GM19328 (cell line): ENCODE measurements around the gene DLEC1.

Experiments
- ATAC-seq: cut with Tn5 transposase; IDR thresholded peaks from one replicate; pipeline ENCODE4 v1.9.1; 2021; ENCODE audit warnings: mild to moderate bottlenecking, moderate library complexity; ENCODE audit not compliant: unreplicated experiment

The DLEC1 gene

DNA sequence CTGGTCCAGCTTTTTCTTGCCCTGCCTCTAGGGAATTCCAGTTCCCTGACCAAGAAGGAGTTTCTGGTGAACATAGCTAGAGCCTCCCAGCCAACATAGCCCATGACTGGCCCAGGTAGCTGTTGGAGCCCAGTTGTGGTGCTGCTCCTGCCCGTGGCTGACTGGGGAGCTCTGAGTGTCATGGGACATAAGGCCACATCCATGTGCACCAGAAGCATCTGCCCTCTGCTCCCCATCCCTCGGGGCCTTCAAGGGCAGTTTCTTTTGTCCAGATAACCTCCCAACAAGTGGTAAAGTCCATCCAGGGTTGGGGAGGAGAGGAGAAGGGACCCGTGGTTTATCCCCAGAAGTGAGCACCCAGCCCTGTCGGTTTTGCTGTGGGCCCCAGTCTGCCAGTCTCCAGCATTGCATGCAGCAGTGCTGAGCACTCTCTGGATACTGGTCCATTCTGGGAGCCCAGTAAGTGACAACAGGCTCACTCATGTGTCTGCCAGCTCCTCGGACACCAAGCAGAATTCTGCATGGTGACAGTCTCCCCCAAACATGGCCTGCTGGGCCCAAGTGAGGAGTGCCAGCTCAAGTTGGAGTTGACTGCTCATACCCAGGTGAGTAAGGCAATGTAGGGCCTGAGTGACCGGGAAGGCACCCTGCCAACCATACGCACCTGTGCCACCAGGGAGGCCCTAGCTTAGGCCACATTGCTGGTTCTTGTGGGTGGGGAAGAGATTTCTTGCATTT lies 69.1 kb downstream of the DLEC1 start:
- ATAC-seq: no peak

DNA sequence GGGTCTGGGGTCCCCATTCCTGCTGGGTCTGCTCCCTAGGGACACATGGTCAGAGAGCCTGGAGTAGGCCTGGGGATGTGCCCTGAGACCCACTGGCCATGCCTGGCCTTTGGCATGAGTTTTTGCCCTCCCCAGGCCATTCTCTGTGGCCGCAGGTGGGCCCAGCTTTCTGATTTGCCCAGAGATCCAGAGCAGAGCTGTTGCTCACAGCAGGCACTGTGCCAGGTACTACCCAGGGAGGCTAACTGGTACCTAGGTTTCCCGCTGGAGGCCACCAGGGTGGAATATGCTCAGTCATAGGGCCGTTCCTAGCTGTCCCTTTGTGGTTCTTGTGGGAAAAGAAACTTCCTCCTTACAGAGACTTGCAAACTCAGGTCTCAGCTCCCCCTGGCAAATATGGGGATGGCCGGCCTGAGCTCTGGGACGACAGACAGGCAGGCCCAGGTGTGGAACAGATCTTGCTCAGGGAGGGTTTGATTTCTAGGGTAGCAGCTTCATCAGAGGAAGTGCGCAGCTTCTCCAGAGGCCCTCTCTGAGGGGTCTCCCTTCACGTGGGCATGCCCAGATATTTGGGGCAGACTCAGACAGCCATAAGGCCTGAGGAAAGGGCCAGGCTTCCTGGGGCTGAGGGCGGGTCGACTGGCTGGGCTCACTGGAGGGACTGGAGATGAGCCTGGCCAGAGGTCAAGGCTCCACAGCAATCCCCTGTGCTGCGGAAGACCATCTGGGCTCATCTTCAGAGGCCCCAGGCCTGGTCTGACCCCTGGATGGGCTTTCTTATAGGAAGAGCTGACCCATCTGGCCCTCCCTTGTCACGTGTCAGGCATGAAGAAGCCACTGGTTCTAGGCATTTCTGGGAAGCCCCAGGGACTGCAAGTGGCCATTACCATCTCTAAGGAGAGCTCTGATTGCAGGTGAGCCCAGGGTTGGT lies 69.9 kb downstream of the DLEC1 start:
- ATAC-seq: no peak

DNA sequence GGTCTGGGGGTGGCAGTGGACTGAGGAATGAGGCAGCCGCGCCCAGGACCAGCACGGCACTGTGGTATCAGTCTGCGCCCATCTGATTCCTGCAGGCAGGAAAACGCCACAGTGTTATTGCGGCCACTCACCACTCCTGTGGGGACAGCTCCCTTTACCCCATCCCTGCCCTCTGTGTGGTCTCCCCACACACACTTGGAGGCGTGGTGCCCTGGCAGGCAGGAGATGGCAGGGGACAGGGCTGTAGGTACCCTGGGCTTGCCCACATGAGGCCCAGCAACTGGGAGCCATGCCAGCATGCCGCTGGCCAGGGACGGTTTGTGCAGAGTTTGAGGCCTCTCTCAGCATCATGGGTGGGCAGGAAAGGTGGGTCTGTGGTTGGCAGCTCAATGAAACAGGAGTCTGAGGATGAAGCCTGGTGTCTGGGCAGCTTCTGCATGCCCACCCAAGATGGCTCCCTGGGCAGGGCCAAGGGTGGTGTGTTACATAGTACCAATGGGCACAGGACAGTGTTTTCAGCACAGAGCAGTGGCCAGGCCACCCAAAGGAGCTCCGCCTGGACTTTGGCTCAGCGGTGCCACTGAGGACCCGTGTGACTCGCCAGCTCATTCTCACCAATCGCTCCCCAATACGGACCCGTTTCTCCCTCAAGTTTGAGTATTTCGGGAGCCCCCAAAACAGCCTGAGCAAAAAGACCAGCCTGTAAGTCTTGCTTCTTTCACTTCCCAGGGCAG lies 70.7 kb downstream of the DLEC1 start:
- ATAC-seq: no peak

DNA sequence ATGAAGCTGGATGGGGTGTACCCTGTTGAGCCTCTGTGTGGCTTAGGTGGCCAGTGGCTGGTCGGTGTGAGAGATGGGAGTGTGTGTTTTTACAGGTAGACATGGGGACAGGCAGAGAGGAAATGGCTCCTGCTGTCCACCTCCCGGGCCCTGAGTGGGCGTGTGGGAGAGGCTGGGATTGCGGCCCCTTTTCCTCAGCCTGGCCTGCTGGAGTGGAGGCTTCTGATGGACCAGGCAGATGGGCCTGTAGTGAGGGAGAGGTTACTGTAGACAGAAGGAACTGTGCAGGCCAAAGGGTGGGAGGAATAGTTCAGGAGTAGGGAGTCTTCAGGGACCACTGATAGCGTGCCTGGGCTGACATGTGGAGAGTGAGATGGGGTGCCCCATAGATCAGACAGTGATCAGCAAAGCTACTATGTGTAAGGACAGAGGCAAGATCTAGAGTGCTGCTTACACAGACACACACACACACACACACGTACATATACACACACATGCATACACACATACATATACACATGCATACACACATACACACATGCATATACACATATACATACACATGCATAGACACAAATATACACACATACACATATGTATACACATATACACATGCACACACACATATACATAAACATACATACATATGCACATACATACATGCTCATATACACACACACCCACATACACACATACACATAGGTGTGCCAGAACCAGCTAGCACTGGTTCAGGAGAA lies 71.5 kb downstream of the DLEC1 start:
- ATAC-seq: no peak

DNA sequence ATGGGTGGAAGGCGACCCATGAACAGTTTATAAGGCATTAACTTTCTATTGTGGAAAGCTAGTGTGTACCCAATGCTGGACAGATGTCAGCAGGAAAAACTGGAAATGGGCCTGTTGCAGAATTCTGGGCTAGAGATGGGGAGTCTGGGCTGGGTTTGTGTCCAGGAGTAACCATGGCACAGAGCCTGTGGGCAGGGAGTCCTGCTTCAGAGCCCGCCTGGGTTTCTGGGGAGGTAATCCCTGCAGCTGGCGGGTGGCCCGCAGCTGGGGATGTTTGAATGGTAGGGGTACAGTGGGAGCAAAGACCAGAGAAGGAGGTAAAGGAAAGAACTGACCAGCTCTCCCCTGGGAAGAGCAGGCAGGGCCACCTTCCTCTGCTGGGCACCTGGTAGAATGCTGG lies 72.2 kb downstream of the DLEC1 start:
- no peak for ATAC-seq

DNA sequence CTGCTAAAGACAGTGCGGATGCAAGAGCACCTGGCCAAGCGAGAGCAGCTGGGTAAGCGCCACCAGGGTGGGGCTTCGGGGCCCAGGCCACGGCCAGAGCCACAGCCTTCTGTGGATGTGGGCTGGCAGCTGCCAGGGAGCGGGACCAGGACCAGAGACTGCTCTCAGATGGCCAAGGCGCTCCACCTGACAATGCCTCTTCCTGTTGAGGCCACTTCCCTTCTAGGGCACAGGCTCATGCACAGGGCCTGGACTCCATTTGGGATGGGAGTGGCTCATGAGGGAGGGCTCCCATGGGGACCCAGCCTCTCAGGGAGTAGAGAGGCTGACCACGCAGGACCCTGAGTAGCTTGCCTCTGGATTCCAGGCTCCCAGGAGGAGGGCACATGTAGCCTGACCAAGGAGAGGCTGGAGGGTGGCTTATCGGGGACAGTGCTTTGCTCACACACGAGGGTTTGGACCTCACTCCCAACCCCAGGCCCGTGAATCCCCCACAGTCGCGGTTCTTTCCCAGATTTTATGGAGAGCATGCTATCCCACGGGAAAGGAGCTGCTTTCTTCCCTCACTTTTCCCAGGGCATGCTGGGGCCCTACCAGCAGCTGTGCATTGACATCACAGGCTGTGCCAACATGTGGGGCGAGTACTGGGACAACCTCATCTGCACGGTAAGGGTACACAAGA lies 72.8 kb downstream of the DLEC1 start:
- no peak for ATAC-seq

DNA sequence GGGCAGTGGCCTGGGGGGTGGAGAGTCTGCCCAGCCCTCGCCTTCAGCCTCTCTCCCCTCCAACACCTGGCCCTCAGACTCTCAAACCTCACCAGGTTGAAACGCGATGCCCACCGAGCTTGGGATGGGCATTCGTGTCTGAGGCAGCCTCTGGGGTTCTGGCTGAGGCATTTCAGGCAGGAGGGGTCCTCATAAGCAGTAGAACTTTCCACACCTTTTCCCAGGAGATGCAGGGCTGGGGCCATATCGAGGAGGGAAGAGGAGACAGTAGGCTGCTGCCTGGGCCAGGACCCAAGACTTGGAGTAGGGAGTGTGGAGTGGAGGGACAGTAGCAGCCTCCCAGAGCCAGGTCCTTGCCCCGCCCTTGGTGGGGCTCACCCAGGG lies 73.4 kb downstream of the DLEC1 start:
- ATAC-seq: no peak

DNA sequence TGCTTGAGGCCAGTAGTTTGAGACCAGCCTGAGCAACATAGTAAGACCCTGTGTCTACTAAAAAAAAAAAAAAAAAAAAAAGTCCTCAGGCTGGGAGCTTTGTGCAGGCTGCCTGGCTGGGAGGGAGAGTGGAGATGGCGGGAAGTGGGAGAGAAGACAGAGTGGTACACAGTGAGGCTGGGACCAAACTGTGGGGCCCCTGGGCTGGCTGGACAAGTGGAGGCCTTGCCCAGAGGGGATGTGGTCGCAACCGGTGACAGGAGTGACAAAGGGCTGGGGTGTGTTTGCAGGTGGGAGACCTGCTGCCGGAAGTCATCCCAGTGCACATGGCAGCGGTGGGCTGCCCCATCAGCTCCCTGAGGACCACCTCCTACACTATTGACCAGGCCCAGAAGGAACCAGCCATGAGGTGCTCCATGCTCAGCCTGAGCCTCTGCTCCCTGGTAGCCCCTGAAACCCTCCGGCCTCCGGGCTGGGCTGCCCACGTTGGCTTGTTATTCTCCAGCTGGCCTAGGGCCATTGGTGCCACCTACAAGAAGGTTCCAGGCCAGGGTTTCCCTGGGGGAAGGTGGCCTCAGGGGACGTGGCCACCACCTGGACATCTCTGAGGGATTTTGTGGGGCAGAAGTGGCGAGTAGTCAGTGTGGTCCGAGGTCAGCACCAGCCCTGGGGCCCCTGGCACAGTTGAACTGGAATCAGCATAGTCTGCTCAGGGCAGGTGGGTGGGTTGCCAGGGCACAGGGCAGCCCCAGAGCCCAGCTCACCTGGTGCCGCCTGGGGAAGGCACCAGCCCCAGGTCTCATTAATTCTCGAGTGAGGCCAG lies 75.3 kb downstream of the DLEC1 start:
- ATAC-seq: no peak

DNA sequence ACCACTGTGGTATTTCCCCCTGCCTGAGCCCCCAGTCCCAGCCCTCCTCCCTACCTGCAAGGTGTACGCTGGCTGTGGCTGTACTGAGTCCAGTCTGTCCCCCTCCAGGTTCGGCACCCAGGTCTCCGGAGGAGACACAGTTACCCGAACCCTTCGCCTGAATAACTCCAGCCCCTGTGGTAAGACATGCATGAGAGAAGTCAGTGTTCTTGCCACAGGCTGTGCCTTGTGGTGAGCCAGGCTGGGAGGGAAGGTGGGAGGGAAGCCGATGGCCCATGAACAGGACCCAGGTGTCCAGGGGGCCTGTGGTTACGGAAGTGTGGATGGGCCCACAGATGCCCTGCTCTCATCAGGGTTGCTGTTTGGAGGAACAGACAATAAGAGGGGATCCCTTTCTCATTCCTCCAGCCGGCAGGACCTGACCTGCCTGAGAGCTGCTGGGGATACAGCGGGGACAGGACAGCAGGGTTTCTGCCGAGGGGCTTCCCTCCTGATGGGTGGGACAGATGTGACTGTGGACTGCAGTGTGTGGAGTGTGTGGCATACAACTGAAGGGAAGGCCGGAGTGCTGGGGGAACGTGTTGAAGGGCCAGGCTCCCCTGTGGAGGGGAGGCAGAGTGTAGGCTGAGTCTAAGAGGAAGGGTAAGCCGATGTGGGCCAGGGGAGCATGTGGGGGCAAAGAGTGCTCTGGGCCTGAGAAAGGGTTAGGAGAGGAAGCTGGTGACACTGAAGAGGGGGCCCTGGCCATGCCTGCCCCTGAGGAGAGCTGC lies 76.1 kb downstream of the DLEC1 start:
- ATAC-seq: no peak

DNA sequence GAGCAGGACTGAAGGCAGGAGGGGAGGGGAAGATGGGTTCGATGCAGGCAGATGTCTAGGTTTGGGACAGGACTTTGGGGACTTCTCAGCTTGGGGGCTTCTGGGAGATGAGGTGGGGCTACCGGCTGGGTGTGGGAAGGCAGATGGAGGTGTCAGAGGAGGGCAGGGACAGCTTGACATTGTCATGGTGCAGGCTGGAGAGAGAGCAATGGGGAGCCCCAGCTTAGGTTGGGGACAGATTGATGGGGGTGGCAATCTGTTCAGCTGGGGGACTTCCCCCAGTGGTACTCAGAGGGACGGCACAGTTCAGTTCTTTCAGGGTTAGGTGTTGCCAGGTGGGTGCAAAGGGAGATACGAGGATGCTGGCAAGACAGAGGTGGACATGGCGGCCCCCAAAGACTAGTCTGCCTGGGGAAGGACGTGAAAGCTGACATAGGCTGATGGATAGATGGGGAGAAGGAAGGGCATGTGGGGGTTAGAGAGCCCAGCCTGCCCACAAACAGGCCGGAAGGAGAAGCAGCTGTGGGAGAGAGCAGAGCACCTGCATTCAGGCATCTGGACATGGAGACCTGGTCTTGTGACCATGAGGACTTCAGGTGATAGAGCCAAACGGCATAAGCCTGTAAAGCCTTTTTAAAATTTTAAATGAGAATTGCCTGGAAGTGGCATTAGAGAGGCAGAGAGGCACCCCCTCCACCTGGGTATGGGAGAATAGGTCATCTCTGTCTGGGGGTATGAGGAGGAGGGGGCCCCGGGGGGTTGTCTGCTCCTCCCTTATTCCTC lies 76.8 kb downstream of the DLEC1 start:
- no peak for ATAC-seq

DNA sequence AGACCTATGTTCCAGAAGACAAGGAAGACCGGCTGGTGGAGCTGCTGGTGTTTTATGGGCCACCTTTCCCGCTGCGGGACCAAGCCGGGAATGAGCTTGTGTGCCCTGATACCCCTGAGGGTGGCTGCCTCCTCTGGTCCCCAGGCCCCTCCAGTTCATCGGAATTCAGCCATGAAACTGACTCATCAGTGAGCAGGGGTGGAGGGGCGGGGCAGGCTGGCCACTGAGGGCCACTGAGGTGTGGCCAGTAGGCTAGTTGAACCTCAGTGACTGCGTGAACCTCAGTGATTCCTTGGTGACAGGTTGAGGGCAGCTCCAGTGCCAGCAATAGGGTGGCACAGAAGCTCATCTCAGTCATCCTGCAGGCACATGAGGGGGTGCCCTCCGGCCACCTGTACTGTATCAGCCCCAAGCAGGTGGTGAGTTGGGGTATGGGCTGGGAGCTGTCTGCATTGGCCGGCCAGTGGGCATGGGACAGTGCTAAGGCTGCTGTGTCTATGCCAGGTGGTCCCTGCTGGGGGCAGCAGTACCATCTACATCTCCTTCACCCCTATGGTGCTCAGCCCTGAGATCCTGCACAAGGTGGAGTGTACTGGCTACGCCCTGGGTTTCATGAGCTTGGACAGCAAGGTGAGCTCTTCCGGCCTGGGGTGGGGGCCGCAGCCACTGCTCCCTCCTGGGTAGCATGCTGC lies 77.6 kb downstream of the DLEC1 start:
- no peak for ATAC-seq

DNA sequence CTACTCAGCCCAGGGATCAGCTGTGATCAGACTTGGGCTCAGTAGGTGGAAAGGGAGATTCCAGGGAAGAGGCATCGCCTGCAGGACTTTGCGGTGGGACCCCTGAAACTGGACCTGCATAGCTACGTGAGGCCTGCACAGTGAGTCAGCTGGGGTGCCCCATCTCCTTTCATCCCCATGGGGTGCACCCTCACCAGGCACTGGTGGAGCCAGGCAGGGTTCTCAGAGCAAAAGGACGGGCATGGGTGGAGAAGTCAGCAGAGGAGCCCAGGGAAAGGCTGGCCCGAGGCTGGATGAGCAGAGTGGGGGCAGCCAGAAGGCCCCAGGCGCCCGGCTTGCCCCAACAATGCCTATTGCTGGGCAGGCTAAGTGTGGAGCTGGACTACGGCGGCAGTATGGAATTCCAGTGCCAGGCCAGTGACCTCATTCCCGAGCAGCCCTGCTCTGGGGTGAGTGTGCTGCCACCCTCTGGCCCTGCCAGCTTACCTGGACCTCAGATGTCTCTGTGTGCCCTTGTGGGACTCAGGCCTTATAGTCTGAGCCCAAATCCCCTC lies 78.2 kb downstream of the DLEC1 start:
- no peak for ATAC-seq

DNA sequence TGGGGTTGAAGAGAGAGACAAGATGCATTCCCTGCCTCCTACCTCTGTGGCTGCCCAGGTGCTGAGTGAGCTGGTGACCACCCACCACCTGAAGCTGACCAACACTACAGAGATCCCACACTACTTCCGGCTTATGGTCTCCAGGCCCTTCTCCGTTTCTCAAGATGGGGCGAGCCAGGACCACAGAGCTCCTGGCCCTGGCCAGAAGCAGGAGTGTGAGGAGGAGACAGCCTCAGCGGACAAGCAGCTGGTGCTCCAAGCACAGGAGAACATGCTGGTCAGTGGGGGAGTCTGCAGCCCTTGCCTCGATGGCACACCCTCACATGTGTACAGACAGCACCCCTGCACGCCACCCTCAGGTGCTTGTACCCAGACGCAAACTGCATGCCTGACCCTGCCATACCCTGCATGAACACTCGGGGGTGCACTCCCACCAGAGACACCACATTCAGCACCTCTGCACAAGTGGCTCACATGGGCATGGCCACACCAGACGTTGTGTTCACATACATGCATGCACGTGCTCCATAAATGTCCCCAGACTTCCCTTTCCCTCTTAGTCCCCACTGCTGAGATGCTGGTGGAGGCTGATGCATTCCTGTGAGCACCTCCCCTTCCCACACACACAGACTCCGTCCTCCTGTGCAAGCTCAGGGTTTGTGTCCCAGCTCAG lies 78.9 kb downstream of the DLEC1 start:
- peak; percentile 64 for ATAC-seq

DNA sequence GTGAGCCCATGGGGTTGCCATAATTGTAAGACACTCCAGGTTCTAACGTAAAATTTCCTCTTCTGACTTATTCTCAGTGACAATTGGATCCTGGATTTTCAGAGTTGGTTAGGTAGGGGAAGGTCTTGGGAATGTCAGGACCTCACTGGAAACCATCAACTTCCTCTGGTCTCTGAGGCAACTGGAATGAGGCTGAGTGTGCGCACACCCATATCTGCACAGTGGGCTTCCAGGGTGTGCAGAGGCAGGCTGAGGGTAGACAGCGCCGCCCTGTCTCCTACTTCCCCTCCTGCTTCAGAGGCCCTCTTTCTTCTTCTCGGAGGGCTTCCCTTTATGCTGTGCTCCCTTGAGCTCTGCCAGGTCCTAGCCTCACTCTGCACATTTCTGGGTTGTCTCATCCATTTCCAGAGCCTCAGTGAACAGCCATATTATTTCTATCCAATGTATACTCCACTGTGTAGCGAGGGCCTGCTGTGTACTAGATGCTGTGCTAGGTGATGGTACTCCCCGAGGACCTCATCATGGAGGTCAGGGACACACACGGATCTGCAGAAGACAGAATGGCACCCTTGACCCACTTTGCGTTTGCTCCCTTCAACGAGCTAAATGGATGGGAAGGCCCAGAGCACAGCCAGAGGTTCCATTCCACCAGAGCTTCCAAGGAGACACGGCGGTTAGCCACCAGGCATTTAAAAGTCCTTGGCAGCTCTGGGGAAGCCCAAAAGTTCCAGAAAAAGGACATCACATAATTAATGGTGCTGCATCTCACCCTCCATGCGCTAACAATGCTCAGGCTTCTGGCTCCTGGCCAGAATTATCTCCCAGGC lies 79.6 kb downstream of the DLEC1 start:
- no peak for ATAC-seq

DNA sequence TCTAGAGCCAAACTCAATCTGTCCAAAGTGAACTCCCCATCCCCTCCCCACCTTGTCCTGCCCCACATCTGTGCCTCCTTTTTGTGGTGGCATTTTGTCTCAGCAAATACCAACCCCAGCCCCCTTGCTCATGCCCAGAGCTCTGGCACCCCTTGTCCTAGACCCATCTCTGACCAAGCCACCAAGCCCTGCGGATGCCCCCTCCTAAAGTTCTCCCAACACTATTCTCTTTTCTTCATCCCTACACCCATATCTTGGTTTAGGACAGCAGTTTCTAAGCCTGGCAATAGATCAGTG lies 80.2 kb downstream of the DLEC1 start:
- ATAC-seq: no peak
